Stimulated activated CD4-positive, alpha-beta T cell treated with anti-CD3 and anti-CD28 coated beads, Interleukin-4, amount 100 ng/mL, for 24 hours (primary cell): ENCODE results near the gene SYPL1.

Experiments used
- DNase-seq: peaks from one replicate; pipeline ENCODE4 v3.0.0-alpha.2; 2020

The SYPL1 gene

GRCh38 chr7:106089647-106090046 is 22.5 kb downstream of the SYPL1 start:
- no peak for DNase-seq

GRCh38 chr7:106088014-106088413 is 24.1 kb downstream of the SYPL1 start:
- no peak for DNase-seq

GRCh38 chr7:106086062-106086461 is 26.1 kb downstream of the SYPL1 start:
- DNase-seq: no peak

GRCh38 chr7:106085015-106085414 is 27.1 kb downstream of the SYPL1 start:
- DNase-seq: no peak

- DNase-seq: no peak
These were observed 28.4 kb downstream of the SYPL1 start for GRCh38 chr7:106083717-106084116.

GRCh38 chr7:106082087-106082854 is 29.8 kb downstream of the SYPL1 start:
- no peak for DNase-seq

GRCh38 chr7:106080300-106080987 is 31.7 kb downstream of the SYPL1 start:
- DNase-seq: no peak

DNA sequence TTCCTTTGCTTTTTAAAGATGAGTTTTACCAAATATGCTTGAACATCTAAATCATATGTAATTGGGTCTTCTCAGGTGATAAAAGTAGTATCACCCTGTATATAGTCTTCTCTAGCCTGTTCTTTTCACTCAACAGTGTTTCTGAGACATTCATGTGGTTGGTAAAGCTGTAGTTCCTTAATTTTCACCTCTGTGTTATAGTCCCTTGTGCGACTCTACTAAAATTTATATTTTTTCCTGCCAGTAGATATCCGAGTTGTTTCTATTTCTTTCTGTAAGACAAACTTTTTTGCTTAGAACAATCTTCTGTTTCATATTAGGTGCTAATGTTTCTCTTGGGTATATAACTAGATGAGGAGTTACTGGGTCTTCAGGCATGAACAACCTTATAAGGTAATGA is 35.6 kb downstream of the SYPL1 start:
- DNase-seq: no peak

DNA sequence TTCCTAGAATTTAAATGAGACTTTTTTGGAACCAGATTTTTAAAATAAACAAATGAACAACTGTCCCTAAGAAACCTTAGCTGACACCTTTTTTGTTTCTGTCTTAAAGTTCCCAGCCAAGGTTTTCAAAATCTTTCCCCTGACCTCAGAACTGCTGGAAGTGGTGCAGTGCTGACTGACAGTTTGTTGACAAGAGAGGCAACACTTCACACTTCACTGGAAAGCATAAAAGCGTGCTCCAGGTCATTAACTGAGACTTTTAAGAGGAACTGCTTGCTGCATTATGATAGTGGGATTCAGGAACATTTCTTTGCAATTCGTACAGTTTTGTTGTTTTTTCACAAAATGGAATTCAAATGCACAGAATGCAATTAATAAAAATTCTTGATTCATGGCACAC is 36.2 kb downstream of the SYPL1 start:
- DNase-seq: no peak

- DNase-seq: no peak
These were observed 37.9 kb downstream of the SYPL1 start for GRCh38 chr7:106074257-106074656.

DNA sequence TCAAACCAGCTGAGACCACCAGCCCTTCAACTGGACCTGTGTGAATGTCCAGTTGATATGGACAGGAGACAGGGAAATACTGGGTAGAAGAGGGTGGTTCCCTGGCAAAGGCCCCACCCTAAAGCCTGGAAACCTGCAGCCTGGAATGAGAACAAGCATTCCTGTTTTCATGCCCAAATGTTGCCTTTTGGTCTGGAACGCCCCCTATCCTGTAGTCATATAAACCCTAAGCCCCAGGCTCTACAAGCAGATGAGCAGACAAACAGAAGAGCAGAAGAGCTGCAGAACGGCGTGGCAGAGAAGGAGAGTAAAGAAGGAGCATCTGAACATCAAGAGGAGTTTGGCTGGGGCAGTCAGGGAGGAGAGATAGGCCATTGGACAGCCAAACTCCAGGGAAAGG is 38.4 kb downstream of the SYPL1 start:
- DNase-seq: no peak

DNA sequence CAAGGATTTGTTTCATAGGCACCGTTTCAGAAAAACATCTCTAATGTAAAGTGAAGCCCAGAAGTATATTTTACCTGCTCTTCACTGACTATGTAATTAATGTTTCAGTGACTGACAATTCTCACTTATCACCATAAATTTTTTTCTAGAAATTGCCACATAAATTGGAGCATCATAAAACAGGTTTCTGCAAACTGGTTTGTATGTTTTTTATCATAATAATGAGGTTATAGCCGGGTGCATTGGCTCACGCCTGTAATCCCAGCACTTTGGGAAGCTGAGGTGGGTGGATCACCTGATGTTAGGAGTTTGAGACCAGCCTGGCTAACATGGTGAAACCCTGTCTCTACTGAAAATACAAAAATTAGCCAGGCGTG is 39.4 kb downstream of the SYPL1 start:
- no peak for DNase-seq

GRCh38 chr7:106071999-106072714 is 40.0 kb downstream of the SYPL1 start:
- no peak for DNase-seq

DNA sequence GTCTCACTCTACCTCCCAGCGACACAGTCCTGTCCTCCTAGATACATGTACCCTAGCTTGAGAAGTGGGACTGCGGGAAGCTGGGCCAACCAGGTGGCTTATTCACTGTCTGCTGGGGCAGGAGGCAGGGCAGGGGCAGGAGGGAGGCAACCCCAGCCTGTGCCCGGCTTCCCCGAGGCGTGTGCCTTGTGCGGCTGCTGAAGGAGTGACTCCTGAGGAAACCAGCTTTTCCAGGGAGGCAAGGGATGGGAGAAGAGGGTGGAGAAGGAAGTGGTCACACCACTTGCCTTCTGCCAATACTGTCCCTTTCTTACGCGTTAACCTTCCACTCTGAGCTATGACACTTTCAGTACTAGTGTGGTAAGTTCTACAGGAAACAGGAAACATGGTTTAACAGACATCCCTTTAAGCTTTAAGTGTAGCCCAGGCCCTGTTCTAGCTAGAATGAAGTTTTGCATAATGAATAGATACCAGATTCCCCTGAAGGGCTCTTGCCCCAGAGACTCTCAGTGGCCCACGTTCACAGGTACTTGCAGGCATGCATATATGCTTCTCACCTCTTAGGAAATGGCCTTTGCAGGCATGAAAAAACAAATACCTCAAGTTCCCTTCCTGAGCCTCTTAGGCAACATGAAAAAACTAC is 40.6 kb downstream of the SYPL1 start:
- peak; percentile 36 for DNase-seq

DNA sequence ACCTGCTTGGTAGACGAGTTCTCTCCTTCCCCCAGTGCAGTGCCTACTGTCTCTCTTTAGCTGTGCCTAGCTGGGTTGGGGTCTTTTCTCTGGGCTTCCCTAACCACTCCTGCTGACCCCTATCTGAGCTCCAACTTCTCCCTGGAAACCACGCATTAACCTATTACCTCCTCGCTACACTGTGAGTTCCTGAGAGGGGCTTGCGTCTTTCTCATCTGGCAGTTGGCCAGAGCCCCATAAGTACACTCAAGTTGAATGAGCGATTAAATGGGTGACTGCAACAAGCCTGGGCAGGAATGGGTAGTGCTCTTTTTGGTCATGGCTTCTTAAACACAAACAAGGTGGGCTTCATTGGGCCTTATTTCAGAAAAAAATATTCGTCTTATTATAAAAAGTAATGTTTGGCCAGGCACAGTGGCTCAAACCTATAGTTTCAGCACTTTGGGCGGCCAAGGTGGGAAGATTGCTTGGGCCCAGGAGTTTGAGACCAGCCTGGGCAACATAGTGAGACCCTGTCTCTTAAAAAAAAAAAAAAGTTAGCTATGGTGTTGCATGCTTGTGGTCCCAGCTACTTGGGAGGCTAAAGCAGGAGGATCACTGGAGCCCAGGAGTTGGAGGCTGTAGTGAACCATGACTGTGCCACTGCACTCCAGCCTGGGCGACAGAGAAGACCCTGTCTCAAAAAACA is 41.4 kb downstream of the SYPL1 start:
- DNase-seq: no peak

DNA sequence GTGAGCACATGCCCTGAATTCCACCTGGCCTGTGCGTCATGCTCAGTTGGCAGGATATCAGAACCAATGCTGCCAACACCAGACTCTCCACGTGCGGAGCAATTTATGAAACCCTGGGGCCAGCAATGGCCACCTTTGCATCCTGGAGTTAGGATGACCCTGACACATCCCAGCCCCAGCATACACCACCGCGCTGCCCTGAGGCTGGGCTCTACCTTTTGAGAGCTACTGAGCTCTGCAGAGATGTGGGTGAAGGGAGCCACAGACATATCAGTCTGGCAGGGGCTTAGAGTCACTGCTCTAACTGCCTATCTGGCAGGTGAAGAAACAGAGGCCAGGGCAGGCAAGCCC is 41.9 kb downstream of the SYPL1 start:
- DNase-seq: no peak

DNA sequence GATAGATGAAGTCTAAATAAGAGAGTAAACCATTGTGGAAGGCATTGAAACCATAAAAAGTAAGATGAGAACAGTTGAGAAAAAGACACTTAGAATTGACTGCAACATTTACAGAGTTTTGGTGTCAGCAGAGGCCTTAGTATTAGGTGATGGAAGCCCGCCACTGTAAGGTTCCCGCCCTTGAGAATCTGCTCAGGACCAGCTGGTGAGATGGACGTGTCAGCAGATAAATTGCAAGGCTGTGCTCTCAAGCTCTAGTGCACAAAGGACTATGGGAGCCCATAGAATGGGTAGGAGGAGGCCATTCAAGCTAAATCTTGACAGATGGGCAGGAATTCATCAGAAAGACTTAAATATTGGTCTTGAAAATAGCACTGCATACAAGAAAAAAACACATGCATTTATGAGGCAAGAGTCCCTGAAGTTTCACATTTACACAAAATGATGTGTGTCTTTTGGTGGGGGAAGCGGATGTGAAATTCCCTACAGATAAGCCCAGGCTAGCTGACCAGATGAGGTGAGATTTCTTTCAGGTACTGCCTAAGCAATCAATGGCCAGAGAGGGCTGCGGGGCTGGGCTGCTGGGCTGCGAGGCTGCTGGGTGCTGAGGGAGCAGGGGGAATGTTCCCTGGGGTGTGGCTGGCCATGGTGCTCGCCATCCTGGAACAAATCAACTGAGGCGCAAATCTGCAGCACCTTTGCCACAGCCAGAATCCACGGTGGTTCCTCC is 42.5 kb downstream of the SYPL1 start:
- DNase-seq: no peak

GRCh38 chr7:106068986-106069385 is 43.1 kb downstream of the SYPL1 start:
- DNase-seq: no peak

- DNase-seq: no peak
These were observed 43.6 kb downstream of the SYPL1 start for GRCh38 chr7:106068538-106068961.

DNA sequence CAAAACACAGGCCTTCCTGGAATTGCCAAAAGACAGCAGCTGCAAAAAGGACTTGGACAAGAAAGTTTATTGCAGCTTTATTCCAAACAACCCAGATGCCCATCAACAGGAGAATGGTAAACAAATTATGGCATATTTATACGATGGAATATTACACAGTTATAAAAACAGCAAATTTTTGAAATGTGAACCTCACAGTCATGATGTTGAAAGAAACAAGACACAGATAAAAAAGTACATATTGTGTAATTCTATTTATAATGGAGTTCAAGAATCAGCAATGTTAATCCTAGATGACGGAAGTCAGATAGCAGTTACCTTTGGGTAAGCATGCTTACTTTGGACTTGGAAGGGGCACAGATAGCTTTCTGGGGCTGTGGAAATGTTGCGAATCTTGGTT is 44.4 kb downstream of the SYPL1 start:
- no peak for DNase-seq

- DNase-seq: no peak
These were observed 46.3 kb downstream of the SYPL1 start for GRCh38 chr7:106065575-106066500.
